Renal pelvis (tissue), 4 donors: ENCODE results near the gene ERFE. TPM values are rescaled to one million over a fixed set of nuclear protein-coding genes. Genes with fewer than 3 reads are reported as not detected.

Experiments
- DNase-seq: peaks from one replicate; pipeline ENCODE4 v3.0.0-alpha.2; 2013
- polyA plus RNA-seq, 3 donors: library from polyadenylated mRNA; unstranded; fragments of 120-200 nt; gene quantifications; one replicate each; pipeline ENCODE4 v1.2.1, GENCODE V29; 2013; ENCODE audit not compliant: insufficient read length in 3 of 3

The ERFE gene
- polyA plus RNA-seq, 3 donors = 6.0 to 8.1 (median 7.3) TPM

DNA sequence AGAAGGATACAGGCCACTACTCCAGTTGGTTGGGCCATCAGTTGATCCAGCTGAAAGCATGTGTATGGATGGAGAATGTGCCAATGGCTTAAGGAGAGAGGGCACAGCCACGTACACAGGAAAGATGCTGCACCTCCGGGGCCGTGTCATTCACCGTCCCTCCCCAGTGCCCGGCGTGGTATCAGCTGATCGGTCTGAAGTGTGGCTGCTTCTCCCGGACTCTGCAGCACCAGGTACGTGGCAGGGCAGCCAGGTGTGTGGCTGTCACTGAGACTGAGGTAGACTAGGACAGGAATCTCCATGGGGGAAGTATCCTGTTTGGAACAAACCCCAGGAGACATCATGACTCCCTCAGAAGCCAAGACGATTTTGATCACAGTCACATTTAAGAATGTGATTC, 4.2 kb upstream of the ERFE start:
- DNase-seq = no peak

DNA sequence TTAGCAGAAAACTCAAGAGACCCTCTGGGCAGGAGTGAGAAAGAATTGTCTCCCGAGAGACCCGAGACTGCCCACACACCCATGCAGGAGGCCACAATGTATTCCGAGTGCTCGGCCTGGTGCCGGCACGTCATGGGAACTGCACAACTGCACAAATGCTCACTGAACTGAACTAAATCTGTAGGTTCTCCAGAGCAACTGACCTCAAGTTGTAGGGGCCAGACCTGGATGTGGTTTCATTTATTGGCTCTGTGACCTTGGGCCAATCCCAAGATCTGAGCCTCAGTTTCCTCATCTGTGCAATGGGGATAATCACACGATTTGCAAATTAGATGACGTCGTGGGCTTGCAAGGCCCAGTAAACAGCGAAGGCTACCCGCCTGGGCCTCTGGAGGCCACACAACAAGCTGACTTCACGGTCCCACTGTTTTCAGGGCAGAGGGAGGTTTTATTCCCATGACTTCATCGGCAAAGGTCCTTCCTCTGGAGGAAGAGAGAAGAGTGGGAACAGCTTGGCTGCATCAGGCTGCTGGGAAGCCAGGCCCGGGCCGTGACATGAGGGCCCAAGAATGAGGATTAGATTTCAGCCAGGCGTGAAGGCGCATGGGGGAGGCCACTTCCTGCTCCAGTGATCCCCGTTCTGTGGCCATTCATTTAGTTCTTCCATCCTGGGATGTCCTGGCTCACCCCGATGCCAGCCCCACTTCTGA, 3.6 kb upstream of the ERFE start:
- peak; percentile 93 for DNase-seq

DNA sequence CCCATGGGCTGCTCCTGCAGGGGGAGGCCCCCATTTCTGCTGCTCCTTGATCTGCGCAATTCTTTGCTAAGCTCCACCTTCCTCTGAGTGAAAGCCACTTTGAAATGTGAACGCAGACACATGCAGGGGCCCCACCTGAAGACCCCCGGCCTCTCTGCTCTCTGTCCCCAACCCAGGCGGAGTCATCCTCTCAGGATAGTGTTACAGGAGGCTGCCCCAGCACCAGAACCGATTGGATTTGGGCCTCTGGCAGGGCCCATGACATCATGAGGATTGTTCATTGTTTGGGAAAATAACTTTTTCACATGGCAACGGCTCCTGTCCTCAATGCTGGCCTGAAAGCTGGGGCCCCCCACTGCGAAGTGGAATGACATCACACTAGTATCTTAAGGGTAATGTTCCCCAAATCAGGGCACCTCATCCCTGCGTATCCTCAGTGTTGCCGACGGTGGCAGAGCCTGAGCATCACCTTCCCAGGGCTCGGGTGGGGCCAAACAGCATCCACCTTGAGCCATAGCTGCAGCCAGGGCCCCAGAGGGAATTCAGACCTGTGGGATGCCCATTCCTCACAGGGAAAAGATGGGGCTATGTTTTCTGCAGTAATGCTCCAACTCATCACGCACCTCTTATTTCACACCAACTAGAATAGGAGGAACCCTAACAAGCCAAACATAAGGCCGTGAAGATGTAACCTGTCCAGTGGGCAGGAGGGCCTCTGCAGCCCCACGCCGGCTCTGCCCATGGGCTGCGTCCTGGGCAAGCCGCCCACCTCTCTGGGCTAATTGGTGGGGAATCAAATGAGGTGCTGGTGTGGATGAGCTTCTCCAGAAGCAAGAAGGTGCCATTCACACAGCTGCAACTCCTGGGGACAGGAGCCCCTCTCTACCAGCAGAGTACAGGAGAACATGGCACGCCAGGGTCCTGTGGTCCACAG, 2.7 kb upstream of the ERFE start:
- DNase-seq = no peak

DNA sequence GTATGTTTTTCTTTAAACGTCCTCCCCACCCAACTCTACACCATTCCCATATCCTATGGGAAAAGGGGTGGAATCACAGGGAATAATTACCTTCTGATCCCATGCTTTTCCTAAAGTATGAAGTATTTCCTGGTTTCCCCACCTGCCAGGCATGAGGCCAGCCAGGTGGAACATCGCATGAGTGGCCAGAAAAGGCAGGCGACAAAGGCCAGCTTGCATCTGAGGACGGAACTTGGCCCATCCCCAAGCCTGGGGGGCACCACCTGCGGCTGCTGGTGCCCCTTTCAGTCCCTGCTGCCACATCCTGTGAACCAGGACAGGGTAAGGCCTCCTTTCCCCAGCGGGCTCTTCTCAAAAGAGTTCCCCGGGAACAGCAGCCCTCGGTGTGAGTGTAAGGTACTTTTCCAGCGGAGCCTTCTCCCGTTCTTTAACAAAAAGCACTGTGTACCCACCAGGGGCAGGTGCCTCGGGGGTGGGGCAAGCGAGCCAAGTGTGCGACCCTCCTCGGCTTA, 1.2 kb upstream of the ERFE start:
- no peak for DNase-seq

DNA sequence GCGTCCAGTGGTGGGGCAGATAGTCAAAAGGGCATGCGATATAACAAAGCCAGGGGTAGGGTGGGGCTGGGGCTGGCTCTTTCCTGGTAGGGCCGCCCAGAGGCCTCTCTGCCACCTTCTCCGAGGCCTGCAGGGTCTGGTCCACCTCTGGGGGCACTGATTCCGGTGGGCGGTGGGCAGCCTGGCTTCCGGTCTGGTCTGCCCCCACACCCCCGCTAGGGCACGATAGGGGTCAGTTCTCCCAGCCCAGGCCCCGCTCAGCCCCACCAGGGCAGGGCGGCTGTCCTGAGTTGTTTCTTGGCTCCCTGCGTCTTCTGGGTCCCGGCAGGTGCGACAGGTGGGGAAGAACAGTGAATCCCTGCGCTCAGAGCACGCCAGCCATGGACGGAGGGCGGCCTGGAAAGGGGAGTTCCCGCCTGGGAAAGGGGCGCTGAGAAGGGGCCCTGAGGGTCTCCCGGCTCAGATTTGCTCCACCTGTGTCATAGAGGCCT, 707 bp upstream of the ERFE start:
- DNase-seq = no peak

DNA sequence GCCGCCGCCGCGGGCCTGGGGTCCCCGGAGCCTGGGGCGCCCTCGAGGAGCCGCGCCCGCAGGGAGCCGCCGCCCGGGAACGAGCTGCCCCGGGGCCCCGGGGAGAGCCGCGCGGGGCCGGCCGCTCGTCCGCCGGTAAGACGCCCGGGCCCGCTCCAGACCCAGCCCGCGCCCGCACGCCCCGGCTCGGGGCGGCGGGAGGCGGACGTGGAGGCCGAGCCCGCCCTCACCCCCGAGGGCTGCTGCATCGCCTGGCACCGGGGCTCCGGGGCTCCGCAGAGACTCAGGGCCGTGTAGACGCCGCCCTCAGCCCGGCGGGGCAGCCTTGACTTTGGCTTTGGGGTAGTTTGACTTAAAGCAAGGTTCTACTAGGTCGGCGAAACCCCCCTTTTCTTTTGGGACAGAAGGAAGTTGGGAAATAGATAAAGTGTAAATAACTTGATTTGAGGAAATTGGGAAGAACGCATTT, 335 bp downstream of the ERFE start:
- no peak for DNase-seq

DNA sequence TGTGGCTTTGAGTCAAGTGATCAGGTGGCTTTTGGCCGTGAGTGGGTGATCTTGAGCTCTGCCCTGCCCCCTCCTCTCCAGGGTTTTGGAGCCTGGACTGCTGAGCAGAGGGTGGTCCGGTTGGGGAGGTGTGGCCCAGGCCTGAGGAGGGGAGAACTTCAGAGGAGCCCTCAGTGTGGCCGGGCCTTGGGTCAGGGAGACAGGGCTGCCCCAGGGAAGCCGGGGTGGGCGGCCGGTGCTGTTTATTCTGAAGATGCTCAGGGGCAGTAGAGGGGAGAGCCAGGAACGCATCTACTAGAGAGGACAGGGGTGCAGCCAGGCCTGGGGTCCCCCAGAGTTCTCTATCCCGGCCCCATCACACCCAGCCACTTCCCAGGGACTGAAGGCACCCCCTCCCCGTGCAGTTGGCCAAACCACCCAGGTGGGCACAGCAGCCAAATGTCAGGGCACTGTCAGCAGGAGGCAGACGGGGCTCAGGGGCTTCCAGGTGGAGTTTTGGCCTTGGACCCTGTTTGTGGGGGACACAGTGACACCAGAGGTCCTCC, 963 bp downstream of the ERFE start:
- DNase-seq = no peak

DNA sequence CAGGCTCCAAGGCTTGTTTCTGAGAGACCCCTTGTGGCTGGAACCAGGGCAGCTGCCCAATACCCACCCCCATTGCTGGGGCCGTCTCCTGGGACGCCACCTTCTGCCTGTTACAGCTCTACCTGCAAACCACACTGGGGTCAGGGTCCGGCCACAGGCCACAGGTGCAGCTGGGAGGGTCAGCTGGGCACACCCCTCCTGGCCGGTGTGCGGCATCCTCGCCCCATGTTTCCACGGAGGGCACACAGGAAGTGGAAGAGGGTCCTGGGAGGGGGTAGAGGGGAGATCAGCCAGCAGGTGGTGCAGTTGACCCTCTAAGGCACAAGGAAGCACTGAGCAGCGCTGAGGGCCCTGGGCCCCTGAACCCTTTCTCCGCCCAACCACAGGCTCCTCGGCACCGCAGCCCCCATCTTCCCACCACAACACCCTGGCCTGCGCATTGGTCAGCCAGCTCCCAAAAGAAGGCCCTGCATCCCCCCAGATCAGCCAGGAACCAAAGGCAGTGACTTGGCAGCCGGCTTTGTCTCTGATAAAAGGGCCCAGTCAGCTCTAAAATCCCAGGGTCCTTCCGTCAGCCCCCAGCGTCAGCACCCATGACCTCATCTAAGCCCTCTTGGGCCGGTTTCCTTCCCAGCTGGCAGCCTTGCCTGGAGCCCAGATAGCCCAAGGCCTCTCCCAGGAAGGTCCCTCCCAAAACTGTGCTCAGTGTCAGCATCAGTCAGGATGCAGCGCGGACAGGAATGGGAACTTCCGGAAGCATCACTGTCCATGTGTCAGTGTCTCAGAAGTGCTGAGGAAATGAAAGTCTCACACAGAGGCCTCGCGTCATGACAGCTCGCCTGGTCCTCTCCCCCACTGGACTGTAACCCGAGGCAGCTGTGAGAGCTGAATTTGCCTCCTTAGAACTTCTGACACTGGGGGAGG, 1.7 kb downstream of the ERFE start:
- DNase-seq = no peak

DNA sequence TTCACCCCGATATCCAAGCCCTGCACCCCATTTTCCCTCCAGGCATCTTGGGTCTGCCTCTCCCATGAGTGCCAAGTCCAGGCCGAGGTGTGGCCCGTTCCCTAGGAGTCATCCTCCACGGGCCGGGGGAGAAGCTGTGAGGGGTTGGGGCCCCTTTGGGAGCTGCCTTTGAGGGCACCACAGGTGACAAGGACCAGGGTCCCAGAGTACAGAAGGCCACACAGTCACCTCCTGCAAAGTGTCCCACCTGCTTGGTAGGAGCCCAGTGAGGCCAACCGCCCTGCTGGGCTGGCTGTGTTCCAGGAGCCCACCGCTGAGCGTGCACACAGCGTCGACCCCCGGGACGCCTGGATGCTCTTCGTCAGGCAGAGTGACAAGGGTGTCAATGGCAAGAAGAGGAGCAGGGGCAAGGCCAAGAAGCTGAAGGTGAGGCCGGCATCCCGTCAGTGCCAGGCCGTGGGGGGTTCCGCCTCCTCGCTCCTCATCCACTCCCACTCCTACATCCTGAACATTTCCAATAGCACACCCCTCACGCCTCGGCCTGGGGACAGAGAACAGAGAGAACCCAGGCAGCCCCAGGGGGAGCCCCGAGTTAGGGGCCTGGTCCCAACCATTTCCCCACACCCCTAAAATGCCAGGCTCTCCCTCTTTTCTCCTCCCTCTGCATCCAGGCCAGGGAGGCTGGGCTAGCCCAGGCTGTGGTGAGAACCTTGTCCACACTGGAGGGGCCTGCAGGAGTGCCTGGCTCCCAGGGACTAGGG, 2.7 kb downstream of the ERFE start:
- no peak for DNase-seq

DNA sequence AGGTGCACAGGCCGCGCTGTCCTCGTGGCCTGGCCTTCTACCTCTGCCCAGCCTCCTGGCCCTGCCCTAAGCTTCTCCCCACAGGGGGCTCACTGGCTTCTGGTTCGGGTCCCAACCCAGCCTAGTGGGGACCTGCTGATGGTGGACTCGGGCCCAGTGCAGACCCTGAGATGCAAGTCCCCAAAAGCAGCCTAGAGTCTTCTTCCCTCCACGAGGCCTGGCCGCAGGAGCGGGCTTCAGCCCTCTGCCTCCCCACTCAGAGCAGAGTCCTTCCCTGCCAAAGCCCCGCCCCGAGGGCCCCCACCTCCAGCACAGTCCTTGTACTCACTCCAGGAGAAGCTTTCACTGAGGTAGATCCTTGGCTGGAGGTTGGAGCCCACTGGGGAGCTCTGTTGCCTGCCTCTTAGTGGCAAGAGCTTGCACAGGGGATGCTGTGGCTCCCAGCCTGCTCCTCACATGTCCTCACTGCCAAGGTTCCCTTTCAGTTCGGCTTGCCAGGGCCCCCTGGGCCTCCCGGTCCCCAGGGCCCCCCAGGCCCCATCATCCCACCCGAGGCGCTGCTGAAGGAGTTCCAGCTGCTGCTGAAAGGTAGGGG, 3.6 kb downstream of the ERFE start:
- no peak for DNase-seq

DNA sequence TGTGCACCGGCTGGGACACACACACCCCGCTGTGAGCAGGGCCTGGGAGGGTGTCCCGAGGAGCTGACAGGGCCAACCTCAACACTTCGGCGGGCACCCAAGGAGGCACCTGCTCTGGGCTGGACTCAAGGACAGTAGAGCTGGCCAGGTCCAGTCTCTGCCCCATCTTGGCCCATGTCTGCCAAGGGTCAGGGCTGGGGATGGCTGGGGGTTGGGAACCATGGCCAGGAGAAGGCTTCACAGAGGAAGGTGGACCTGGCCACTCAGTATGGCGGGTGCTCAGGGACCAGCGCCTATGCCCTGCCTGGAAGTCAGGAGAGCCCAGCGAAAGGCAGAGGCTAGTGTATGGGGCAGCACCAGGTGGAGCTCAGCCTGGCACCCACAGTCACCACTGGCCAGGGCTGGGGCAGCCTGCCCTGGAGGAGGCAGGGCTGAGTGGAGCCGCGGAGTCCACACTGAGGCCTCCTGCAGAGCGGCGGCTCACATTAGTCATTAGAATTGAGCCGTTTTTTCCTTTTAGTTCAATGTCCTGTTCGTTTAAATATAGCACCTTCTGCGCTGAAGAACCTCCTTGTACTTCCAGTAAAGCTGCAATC, 4.2 kb downstream of the ERFE start:
- no peak for DNase-seq

DNA sequence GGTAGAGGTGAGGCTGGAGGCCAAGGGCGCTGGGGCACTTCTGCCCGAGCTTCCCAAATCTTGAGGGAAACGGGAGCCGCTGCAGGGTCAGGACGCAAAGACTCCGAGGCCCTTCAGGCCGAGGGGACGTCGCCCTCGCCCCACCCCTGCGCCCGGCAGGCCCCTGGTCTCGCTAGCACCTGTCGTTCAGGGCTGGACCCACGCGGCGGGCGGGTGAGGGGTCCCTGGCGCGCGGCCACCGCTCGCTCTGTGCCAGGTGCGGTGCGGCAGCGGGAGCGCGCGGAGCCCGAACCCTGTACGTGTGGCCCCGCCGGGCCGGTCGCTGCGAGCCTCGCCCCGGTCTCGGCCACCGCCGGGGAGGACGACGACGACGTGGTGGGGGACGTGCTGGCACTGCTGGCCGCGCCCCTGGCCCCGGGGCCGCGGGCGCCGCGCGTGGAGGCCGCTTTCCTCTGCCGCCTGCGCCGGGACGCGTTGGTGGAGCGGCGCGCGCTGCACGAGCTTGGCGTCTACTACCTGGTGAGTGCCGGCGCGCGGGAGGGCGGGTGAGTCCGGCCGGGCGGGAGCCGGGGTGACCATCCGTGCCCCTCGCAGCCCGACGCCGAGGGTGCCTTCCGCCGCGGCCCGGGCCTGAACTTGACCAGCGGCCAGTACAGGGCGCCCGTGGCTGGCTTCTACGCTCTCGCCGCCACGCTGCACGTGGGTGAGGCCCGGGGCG, 4.9 kb downstream of the ERFE start:
- DNase-seq = no peak

DNA sequence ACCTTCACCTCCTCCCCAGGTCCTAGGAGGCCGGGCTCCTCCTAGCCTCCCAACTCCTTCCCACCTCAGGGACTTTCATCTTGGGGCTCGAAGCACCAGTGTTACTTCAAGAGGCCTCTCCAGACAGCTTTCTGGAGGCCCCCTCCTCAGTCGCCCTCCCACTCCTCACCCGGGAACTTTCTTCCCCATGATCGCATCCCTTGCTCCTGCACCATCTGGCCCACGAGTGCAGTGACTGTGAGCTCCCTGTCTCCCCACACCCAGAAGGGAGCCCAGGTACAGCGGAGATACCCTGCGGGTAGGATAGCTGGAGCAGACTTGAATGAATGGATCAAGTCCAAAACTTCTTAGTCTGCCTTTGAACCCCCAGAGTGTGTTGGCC, 6.1 kb downstream of the ERFE start:
- no peak for DNase-seq

DNA sequence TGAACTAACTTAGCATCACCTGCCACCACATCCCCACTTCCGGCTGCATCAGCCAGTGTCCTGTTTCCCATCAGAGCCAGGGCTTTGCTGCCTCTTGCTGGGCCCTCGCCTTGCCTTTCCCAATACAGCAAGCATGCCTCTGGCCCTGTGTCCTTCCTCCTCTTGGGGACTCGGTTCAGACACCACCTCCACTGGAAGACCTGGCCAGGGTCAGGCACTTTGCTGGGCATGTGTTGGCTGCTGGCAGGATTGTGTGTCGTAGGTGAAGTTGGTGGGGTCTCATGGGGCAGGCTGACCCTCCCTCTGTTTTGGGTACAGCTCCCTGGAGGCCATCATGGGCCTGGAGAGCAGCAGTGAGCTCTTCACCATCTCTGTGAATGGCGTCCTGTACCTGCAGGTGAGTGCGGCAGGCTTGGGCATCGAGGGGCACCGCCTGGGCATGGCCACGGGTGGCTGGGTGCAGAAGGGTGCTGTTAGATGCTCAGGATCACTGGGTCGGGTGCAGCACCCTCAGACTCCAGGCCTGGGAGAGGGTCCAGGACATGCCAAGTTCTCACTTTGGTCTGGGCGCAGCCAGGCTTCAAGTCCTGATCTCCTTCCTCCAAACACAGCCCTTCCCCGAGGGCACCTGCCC, 6.6 kb downstream of the ERFE start:
- DNase-seq = no peak

DNA sequence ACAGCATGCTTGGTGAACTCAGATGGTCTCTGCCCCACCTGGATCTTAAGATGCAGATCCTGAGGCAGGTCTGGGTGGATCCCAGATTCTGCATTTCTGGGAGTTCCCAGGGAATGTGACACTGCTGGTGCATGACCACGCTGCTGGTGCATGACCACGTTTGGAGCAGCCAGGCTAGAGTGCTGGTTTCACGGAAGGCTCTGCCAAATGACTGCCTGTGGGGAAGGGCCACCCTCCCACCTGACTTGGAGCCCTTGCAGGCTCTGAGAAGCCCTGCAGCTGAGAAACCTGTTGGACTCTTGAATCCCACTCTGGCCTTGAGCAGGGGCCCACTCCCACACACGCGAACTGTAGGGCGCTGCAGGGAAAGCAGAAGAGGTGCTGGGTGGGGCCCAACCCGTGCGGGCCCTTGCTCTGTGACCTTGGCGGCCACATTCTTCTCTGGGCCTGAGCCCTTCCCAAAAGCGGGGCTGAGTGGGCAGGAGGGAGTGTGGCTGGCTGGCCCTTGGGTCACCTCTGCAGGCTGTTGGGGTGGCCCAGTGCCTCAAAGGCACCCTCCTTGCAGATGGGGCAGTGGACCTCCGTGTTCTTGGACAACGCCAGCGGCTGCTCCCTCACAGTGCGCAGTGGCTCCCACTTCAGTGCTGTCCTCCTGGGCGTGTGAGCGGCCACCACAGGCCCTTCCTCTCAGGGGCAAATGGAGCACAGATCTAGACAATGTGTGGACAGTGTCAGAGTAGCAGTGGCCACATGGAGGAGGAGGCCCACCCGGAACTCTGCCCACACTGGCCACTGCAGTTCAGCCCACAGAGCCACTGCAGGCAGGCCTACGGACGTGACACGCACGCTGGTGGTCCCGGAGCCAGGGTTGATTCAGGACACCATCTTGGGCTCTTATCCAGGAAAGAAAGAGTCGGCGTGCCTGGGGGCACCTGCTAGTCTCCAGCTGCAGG, 7.9 kb downstream of the ERFE start:
- DNase-seq = no peak

DNA sequence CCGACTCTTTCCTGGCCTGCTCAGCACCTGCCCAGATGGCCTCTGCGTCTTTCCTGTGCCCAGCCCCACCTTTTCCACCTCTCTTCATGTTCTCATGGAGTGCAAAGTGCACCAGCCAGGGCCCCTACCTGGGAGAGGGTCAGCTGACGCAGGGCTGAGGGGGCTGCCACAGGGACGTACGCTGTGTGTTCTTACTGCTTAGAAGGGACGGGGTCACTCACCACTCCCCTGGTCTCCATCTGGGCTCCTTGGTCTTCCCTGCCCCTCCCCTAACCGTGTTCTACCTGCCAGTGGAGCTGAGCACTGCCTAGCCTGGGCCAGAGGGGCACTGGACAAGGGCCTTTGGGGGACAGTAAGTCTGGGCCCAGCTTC, 8.6 kb downstream of the ERFE start:
- no peak for DNase-seq

DNA sequence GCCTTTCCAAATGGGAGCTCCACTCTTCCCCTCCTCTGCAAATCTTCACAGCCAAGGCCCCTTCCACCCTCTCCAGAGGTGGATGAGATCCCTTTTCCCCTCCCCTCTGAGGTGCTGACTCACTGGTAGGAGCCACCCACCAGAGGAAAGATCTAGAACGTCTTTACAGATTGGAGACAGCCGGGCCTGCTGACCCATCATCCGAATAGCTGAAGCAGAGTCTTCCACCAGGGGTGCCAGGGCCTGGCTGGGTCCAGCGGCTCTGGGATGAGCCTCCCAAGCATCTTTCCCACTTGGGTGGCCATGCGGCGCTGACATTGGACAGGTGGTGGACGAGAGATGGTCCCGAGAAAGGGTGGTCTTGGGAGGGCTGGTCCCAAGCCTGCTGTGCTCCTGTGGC, 9.0 kb downstream of the ERFE start:
- DNase-seq = no peak
